ENCODE data around the gene ARSJ.
"Not testable (repeated sequence)": the region's sequence is repeated elsewhere in the genome, so short reads cannot be mapped to it uniquely, and the experiment has no call there.

ARSJ gene

DNA sequence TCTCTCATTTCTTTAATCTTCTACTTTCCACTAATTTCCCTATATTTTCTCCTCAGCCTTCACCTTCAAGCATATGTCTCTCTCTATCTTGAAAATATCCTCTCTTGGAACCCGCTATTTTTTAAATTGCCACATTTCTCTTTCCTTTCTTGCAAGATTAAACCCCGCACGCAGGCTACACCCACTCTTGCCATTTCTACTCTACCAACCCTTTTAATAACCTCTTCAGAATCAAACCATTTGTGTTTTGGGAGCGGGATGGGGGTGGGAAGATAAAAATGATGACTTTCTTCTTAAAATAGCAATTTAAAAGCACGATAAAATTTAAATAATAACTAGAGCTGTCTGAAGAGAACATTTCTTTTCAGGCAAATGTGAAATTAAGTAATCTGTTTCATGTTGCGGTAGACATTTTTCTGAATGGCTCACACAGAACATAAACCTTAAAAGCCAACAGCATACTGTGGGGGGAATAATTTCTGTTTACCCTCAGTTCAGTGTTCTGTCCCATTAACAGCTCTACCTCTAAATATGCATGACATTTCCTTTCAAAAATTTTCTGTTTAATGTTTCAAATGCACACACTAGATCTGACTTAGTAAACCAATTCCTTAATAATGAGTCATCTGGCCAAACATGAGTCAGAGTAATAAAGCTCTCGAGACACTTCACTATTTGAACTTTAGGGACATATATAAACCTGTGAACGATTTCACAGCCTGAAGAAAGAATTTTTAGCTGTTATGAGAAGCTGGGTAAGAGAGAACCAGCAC, 20.5 kb downstream of the ARSJ start:
- no peak for DNase-seq (ENCODE audit: low read depth in 1 of 2, low spot score in 1 of 2)

DNA sequence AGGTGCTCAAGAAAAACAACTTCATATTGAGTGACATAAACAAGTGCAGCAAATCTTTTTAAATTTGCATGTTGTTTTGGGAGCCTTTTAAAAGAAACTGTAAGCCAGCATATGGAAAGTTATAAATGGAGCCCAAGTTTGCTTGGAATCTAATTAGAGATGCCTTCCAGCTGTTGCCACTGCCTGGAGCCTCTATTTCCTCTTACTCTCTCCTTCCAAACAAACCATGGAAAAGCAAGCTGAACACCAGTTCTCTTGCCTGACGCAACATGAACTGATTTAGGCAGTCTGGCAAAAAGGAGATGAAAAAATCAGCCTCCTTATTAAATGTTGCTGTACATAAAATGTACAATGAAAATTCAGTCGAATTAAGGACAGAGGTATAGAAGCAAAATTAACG, 21.5 kb downstream of the ARSJ start:
- no peak for DNase-seq (ENCODE audit: low read depth in 1 of 2, low spot score in 1 of 2)

DNA sequence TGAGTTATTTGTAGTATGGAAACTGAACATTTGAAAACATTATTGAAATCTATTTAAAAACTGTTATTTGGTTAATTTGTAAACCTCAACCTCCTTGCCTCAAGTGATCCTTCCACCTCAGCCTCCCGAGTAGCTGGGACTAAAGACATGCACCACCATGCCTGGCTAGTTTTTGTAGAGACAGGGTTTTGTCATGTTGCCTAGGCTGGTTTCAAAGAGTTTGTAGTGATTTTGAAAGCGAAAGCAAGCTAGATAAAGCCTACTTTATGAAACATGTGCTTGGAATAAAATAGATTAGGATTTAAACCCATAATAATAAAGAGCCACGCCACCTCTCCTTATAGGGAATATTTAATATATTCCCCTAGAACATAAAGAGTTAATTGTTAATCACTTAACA, 23.5 kb downstream of the ARSJ start:
- DNase-seq (ENCODE audit: low read depth in 1 of 2, low spot score in 1 of 2), result no peak

DNA sequence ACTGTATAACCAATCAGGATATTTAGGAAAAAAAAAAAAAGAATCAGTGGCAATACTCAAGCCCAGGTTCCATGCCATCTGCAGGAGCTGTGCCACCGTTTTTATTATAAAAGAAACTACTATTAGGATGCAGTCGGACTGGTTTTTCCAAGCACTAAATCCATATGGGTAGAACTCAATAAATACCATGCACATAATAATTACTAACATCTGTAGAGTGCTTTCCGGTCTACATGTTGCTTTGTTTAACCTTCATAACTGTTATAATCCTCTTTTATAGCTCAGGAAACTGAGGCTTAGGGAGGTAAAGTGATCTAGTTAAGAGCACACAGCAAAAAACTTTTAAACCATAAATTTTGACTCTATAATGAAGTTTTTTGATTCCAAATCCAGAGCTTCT, 24.0 kb downstream of the ARSJ start:
- DNase-seq (ENCODE audit: low read depth in 1 of 2, low spot score in 1 of 2), result no peak

DNA sequence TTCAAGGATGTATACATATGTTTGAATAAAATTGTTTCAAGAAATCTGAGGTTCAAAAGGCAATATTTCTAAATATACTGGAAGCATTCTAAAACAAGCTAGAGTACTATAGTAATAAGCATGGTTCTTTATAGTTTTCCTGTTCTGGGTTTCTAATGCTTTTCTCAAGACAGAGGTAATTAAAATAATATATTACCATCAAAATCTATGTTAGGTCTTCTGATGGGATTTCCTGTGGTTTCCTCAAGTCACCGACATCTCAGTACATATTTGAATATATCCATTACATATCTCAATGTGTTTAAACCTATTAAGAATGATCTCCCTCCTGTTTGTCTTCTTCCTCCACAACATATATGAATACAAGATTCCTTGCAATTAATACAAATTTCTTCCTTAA, 25.6 kb downstream of the ARSJ start:
- no peak for DNase-seq (ENCODE audit: low read depth in 1 of 2, low spot score in 1 of 2)

DNA sequence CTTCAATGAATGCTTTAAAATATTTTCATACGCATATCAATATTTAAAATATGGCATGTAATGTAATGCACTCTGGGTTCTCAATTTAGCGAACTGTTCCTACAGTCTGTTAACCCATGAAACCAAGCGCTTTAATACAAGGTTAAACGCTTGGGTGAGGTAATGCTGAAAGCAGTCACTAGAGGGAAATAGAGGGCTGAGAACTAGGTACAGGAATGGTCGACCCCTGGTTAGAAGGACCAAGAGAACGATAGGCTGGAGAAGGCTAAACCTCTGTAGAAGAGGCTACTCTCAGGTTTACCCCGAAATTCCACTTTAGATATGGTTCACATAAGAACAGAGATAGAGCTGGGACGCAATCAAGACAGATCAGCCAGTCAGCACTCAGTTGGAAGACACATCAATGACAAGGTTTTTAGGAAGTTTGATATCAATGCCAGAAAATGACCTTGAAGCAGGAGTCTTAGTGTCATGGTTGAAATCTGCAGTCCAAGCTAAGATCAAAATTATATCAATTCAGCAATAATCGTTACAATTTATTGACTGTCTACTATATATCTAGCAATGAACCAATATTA, 26.9 kb downstream of the ARSJ start:
- DNase-seq (ENCODE audit: low read depth in 1 of 2, low spot score in 1 of 2), result no peak

GRCh38 chr4:113951263-113951662, 28.2 kb downstream of the ARSJ start:
- DNase-seq (ENCODE audit: low read depth in 1 of 2, low spot score in 1 of 2), result no peak

DNA sequence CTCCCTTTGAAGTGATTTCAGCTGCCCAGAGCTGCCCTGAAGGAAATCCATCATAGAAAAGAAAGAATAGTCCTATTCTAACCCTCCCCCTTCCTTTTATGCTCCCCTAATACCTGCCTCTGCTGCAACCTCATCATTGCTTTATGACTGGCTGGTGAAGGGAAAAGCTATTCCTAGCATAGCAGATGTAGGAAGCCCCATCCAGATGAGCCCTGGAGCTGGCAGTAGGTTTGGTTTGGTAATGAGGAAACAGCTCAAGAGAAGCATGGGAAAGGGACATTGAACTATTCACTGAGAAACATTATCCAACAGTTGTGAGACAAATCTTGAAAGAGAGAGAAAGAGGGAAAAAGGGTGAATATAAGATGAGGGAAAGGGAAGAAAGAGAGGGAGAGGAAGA, 29.2 kb downstream of the ARSJ start:
- DNase-seq (ENCODE audit: low read depth in 1 of 2, low spot score in 1 of 2), result no peak

DNA sequence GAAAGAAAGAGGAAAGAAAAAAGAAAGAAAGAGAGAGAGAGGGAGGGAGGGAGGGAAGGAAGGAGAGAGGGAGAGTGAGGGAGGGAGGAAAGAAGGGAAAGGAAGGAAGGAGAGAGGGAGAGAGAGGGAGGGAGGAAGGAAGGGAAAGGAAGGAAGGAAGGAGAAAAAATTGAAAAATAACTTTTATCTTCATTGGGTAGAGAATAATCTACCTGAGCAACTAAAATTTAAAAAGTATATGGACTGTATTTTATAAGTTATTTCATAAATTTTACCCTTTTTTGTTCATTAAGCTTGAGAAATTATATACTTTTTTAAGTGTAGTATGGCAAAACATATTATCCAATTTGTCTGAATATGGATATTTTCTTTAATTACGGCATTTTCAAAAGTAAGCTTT, 32.0 kb downstream of the ARSJ start:
- no peak for DNase-seq (ENCODE audit: low read depth in 1 of 2, low spot score in 1 of 2)

GRCh38 chr4:113945906-113946305, 33.5 kb downstream of the ARSJ start:
- DNase-seq (ENCODE audit: low read depth in 1 of 2, low spot score in 1 of 2), result no peak

DNA sequence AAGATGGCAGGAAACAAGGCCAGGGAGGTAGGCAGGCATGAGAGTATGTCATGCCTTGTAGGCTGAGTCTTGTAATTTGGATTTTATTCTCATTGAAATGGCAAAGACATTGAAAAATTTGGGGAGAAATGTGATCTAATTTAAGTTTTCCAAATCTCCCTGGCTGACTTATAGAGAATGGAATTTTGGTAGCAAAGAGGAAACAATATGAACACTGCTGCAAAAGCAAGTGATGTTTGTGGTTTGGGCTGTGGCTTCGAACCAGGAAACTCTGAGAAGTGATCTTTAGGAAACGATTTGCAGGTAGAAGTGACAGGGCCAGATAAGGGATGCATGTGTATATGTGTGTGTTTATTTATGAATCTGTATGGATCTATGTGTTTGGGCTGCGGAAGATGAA, 35.6 kb downstream of the ARSJ start:
- no peak for DNase-seq (ENCODE audit: low read depth in 1 of 2, low spot score in 1 of 2)

DNA sequence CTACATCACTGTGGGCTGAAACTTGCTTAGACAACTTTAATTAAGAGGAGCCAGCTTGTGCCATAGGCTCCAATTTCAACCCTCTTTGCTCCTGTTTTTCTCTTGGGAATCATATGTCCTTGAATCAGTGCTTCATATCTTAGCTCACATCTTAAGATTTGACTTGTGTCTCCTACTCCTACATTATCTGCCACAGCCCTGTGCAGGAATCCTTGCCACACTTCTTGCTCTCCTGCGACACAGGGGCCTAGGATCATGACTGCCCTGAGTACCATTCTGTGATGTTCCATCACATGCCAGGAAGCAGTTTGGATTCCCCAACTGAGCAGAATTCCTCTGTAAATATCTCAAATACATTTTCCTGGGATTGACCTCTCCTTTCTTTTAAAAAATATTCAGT, 36.4 kb downstream of the ARSJ start:
- DNase-seq (ENCODE audit: low read depth in 1 of 2, low spot score in 1 of 2), result no peak

GRCh38 chr4:113941836-113942235, 37.6 kb downstream of the ARSJ start:
- DNase-seq (ENCODE audit: low read depth in 1 of 2, low spot score in 1 of 2), result no peak

DNA sequence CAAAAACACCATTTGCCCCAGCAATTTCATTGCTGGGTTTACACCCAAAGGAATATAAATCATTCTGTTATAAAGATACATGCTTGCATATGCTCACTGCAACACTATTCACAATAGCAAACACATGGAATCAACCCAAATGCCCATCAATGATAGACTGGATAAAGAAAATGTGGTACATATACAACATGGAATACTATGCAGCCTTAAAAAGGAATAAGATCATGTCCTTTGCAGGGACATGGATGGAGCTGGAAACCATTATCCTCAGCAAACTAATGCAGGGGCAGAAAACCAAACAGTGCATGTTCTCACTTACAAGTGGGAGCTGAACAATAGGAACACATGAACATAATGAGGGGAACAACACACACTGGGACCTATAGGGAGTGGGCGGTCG, 39.3 kb downstream of the ARSJ start:
- not testable (repeated sequence) for DNase-seq (ENCODE audit: low read depth in 1 of 2, low spot score in 1 of 2)

DNA sequence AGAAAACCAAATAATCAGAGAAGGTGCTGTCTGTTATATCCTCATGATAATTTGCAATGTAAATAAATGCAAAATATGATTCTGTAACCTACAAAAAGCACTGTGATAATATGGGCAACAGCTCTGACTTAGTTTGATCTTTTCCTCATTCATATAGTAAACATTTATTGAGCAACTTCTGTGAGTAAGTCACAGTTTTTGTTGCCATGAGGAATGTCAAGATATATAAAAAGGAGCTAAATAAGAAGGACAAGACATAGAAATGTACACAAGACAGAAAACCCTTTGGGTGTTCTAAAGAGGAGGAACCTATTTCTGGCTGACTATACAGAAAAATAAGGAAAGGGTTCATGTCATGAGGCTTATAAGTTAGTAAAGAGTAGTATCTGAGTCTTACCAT, 44.3 kb downstream of the ARSJ start:
- DNase-seq (ENCODE audit: low read depth in 1 of 2, low spot score in 1 of 2), result no peak

GRCh38 chr4:113924706-113925105, 54.7 kb downstream of the ARSJ start:
- DNase-seq (ENCODE audit: low read depth in 1 of 2, low spot score in 1 of 2), result not testable (repeated sequence)

- no peak for DNase-seq (ENCODE audit: low read depth in 1 of 2, low spot score in 1 of 2)
Measured at GRCh38 chr4:113921089-113921794, 58.2 kb downstream of the ARSJ start.

- no peak for DNase-seq (ENCODE audit: low read depth in 1 of 2, low spot score in 1 of 2)
Measured at GRCh38 chr4:113919611-113920010, 59.8 kb downstream of the ARSJ start.

- DNase-seq (ENCODE audit: low read depth in 1 of 2, low spot score in 1 of 2), result no peak
Measured at GRCh38 chr4:113919145-113919544, 60.3 kb downstream of the ARSJ start.

- DNase-seq (ENCODE audit: low read depth in 1 of 2, low spot score in 1 of 2), result no peak
Measured at GRCh38 chr4:113908829-113909228, 70.6 kb downstream of the ARSJ start.

GRCh38 chr4:113907559-113907958, 71.9 kb downstream of the ARSJ start:
- no peak for DNase-seq (ENCODE audit: low read depth in 1 of 2, low spot score in 1 of 2)

DNA sequence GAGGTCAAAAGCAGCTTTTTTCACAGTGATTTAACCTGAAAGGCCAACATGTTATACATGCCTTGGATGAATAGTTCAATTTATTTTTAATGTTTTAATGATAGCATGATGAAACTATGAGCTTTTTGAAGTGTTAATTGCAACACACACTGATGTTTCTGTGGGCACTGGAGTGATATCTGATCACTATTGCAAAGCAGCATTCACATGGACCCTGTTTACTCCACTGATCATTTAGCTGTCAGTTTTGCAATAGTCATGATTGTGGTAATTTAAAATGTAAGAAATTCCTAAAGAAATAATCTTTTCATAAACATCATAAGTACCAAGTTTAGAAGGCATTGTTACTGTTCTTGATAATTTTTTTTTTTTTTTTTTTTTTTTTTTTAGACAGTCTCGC, 74.1 kb downstream of the ARSJ start:
- no peak for DNase-seq (ENCODE audit: low read depth in 1 of 2, low spot score in 1 of 2)

DNA sequence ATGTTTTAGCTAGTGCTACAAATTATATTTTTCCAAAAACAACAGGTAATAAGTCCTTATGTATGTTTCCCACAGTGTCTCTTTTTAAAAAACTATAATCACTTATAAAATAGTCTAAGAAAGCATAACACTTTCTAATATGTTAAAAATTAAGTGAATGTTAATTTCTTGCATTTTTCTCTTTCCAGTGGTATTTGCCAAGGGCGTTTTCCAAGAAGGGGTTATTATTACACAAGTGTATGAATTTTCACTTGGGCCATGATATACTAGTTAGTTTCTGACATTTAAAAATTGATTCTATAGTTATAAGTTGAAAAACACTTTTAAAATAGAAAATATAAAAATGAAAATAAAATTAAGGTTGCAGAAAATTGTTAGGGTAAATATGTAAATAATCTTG, 74.6 kb downstream of the ARSJ start:
- DNase-seq (ENCODE audit: low read depth in 1 of 2, low spot score in 1 of 2), result no peak
